OCI-LY7 (cell line): ENCODE results near the gene SLC26A8.

Source experiments
- EZH2phosphoT487 ChIP-seq: fragments of 200-600 bp; sonication (generic); IDR thresholded peaks from 2 replicates; pipeline ENCODE4 v1.6.1; 2018; ENCODE audit warnings: low read depth, borderline replicate concordance, mild to moderate bottlenecking, mixed run types, antibody characterized with exemption, low read length, moderate library complexity, mixed read lengths
- TF ChIP-seq, protein P1 (sequence below): fragments of 200-600 bp; sonication (generic); conservative IDR thresholded peaks from 2 replicates; pipeline ENCODE4 v1.5.1; 2014; ENCODE audit warnings: mild to moderate bottlenecking, antibody characterized with exemption, low read length, moderate library complexity, mixed read lengths

GRCh38 chr6:35980991-35981645 lies 43.3 kb downstream of the SLC26A8 start:
- no peak for TF ChIP-seq EZH2phosphoT487
- TF ChIP-seq, protein P1, sequence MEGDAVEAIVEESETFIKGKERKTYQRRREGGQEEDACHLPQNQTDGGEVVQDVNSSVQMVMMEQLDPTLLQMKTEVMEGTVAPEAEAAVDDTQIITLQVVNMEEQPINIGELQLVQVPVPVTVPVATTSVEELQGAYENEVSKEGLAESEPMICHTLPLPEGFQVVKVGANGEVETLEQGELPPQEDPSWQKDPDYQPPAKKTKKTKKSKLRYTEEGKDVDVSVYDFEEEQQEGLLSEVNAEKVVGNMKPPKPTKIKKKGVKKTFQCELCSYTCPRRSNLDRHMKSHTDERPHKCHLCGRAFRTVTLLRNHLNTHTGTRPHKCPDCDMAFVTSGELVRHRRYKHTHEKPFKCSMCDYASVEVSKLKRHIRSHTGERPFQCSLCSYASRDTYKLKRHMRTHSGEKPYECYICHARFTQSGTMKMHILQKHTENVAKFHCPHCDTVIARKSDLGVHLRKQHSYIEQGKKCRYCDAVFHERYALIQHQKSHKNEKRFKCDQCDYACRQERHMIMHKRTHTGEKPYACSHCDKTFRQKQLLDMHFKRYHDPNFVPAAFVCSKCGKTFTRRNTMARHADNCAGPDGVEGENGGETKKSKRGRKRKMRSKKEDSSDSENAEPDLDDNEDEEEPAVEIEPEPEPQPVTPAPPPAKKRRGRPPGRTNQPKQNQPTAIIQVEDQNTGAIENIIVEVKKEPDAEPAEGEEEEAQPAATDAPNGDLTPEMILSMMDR = no peak
